ENCODE results near the gene AVEN.

- no peak for TF ChIP-seq CTCF (IDR thresholded peaks at IDR 0.05)
- no peak for TF ChIP-seq POLR2A (IDR thresholded peaks at IDR 0.05)
Observed at GRCh38 chr15:33975022-33975565, 63.9 kb downstream of the AVEN start.

All from right lobe of liver (tissue), 4 donors.